GM12801 (cell line): Measurements from ENCODE around the gene LHFPL2.

Experiments
- CTCF ChIP-seq: IDR thresholded peaks from one replicate; pipeline ENCODE4 v1.5.1; 2011; ENCODE audit warnings: control low read depth; ENCODE audit not compliant: insufficient read length; ENCODE audit errors: extremely low read depth

Gene LHFPL2

DNA sequence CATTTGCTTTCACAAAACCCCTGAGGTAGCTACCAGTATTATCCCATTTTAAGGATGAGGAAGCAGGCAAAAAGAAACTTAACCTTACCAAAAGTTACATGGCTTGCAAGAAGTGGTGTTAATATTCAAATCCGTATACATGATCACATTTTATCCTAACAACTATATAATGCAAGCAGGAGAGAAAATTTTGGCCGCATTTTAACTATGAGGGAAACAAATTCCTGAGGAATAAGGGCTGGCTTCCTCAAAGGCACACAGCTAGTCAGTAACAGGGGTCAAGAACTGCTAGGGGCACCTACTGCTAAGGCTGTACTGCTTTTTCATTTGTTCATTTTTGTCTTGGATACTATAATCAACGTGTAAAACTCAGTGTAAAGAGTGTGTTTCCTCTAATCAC is 81.0 kb downstream of the LHFPL2 start:
- TF ChIP-seq CTCF = no peak

GRCh38 chr5:78566747-78567425 is 81.7 kb downstream of the LHFPL2 start:
- no peak for TF ChIP-seq CTCF

DNA sequence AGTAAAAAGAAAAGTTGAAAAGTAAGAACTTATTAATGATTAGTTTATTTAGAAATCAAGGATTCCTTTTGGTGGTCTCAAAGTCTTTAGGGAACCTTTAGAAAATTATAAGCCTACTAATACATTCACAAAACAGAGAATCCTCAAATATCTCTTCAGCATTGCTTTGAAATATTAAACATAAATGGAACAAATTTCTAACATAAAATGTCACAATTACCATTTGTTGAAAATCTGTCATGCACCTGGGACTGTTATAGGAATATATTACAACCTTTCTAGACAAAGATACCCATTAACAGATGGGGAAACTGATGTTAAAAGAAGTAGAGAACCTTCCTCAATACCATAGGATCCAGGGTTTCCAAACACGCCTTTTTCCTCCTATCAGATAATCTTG is 83.2 kb downstream of the LHFPL2 start:
- no peak for TF ChIP-seq CTCF

- no peak for TF ChIP-seq CTCF
Measured at GRCh38 chr5:78563621-78564020, 85.0 kb downstream of the LHFPL2 start.

GRCh38 chr5:78562714-78563330 is 85.8 kb downstream of the LHFPL2 start:
- no peak for TF ChIP-seq CTCF

DNA sequence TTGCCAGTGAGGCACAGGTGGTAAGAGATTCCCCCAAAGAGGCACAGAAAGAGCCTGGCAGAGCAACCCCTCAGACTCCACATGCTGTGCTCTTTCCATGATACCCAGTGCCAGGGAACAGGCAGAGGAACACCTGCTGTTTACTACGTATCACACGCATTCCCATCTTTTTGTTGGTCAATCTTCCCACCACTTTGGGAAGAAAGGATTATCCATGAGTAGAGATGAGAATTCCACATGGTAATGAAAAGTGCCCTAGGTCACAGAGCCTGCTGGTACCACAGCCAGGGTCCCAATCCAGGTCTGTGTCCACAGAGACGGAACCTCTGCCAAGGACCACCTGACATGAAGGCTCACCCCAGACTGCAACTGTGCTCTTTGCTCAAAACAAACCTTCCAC is 86.6 kb downstream of the LHFPL2 start:
- TF ChIP-seq CTCF = no peak

DNA sequence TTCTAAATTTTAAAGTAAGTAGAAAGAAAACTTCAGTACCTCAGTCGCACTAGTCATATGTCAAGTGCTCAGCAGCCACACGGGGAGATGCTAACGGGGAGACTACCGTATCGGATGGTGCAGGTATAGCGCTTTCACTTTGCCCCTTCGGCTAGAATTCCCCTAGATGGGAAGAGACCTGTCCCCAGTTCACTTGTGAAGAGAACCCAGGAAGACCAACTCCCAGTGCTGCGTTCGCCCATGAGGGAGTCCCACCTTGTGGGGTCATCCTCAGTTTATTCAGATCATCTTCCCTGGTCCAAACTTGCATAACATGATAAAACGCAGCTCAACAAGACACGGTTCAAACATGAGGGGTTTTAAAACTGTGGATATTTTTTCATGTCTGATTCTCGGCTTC is 87.3 kb downstream of the LHFPL2 start:
- TF ChIP-seq CTCF = no peak
